Fibroblast of gingiva (primary cell): ENCODE measurements around the gene EMC8.

Experiments
- DNase-seq: peaks from one replicate; pipeline ENCODE4 v3.0.0-alpha.2; 2011; ENCODE audit warnings: low read depth

Gene EMC8

GRCh38 chr16:85784813-85785212, 14.5 kb downstream of the EMC8 start:
- DNase-seq = no peak

DNA sequence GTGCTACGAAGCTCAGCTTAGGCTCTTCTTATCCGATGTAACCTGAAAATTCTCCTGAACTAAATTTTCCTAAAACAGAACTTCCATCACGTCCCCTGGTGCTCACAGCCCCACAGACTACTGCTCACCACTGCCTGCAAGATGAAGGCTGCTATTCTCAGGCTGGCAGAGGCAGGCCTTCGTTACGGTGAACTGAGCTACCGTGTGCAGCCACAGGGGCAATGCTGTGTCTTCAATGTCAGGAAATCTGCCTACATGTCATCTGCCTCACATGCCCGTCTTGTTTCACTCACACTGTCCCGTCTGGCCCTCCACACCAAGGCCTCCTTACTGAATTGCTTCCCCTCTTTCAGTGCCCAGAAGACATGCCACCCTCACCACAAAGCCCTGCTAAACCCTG, 15.9 kb downstream of the EMC8 start:
- DNase-seq = no peak

- DNase-seq = peak; percentile 45
These were observed 16.9 kb downstream of the EMC8 start for GRCh38 chr16:85782451-85782850.

DNA sequence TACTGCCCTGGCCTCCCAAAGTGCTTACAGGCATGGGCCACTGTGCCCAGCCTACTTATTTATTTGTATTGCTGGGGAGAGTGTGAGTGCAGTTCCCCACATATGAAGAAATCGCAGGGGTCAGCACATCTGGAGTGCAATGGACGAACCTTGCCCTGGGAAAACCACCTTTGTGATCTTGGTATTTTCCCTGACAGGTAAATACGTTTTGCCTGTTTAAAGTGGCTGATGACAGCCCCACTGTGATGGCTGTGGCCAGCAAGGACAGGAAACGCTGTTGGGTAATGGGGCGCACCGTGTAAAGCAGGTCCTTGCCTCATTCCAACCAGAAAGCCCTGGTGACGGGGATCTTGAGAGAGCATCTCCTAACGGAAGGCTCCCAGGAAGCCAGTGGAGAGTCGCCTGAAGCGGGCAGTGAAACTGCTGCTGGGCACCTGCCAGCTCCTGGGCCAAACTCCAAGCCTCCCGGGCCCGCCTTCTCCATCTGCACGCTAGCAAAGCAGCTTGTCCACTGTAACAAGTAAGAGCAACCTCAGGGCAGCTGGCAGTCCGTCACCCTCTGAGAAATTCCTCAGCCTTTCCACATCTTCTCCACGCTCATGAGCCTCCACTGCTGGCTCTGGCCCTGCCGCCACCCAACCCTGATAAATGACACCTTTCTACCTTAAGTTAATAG, 17.5 kb downstream of the EMC8 start:
- DNase-seq = peak; percentile 83

GRCh38 chr16:85781156-85781555, 18.2 kb downstream of the EMC8 start:
- DNase-seq = no peak

DNA sequence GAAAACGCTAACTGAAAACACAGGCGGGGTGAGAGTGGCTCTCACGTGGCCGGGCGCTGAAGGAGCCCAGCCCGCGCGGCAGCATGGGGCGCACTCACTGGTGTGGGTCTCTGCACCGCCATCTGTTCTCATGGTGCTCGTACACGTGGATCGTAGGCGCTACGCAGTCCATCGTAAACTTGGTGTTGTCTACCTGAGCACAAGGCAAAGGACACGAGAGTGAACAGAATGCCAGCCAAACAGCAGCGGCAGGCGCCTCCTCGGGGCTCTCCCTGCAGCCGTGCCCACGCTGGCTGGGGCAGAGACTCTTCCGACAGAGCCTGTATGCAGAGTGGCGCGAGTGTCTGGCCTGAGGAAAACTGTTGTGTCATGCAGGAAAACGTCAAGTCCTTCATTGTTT, 19.1 kb downstream of the EMC8 start:
- no peak for DNase-seq

- no peak for DNase-seq
These were observed 20.5 kb downstream of the EMC8 start for GRCh38 chr16:85778873-85779272.

- no peak for DNase-seq
These were observed 21.6 kb downstream of the EMC8 start for GRCh38 chr16:85777583-85778310.

- DNase-seq = no peak
These were observed 24.5 kb downstream of the EMC8 start for GRCh38 chr16:85774811-85775210.

DNA sequence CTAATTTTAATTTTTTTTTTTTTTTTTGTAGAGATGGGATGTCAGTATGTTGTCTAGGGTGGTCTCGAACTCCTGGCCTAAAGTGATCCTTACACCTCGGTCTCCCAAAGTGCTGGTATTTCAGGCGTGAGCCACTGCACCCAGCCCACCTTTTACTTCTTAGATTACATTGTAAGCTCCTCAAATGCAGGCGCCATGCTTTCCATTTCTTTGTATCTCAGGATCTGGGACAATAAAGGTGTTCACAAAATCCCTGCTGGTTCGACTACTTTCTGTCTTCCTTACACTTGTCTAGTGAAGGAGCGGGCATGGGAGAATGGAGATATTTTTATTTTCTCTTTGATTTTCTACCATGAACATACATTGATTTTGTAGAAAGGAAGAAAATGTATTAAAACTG, 25.2 kb downstream of the EMC8 start:
- no peak for DNase-seq

DNA sequence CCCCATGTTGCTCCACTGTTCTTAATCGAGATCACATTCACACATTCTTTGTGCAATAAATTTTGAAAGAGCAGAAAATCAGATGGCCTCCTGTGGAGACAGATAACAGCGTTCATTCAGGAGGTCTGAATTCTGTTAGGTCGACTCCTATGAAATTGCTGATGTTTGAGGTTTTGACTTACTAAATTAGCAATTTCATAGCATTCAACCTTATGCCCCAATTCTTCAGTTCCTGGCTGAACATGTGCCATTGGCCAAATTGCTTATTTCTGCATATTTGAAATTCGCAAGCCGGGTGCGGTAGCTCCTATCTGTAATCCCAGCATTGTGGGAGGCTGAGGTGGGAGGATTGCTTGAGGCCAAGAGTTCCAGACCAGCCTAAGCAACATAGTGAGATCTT, 26.3 kb downstream of the EMC8 start:
- DNase-seq = no peak

DNA sequence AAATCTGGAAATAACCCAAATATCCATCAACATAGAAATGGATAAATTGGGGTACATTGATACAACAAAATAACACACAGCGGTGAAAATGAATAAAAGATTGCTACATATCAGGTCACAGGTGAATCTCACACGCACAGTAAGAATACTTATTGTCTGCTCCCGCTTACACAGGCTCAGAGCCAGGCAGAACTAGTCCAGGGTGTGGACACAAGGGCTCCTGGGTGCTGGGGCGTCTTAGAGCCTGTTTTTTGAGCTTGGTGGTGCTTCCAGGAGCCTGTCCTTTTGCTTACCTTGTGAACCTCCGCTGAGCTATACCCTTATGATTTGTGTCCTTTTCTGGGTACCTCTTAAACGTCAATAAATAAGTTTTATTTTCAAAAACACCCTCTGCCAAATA, 28.6 kb downstream of the EMC8 start:
- DNase-seq = no peak

GRCh38 chr16:85768199-85768598, 31.1 kb downstream of the EMC8 start:
- DNase-seq = no peak

DNA sequence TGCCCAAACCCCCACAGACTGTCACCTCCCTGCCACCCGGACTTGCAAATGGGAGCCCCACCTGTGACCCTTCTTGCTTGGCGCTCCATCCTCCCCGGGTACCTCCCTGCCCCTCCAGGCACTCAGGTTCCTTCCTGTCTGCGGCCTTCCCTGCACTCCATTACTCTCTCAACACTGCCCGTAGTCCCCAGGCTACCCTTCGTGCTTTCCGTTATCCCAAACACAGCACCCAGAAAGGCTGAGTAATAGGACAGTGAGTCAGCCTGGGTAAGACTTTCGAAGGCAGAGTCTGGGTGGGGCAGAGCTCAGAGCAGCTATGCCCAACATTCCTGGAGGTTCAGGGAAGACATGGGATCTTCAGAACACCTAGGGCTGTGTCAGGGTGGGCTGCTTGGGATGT, 31.8 kb downstream of the EMC8 start:
- peak; percentile 83 for DNase-seq

DNA sequence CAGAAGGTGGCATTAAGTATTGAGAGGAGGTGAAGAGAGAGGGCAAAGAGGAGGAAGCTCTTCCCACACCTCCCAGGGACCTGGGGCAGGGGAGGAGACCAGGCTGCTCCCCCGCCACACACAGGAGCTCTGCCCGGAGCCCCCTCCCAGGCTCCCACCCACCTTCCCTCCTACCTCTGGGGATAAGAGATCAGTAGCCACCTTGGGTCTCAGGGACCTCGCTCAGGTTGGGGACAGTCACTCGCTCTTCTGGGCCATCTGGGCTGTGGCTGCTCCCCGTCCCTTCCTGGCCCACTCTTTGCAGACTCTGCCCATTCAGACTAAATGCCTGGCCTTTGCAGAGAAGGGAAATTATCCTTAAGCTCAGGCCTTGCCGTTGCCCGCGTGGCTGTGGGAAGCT, 33.6 kb downstream of the EMC8 start:
- DNase-seq = no peak

- no peak for DNase-seq
These were observed 34.1 kb downstream of the EMC8 start for GRCh38 chr16:85765211-85765610.

- DNase-seq = no peak
These were observed 35.7 kb downstream of the EMC8 start for GRCh38 chr16:85763616-85764015.

DNA sequence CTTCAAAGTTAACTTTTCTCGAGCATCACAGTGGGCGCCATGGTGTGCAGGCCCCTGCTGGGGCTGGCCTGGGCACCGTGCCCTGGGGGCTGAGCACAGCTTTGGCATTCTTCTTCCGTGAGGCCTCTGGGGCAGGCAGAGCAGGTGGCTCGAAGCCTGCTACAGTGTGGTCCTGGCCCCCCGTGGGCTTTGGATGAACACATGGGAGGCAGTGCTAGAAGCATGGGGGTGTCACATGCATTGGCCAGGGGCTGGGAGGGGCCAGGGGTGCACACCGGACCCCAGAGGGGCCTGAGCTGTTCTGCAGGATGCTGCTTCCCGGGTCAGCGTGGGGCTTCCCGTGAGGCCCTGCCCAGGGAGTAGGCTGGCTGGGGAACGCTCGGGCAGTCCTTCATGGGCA, 36.4 kb downstream of the EMC8 start:
- no peak for DNase-seq

DNA sequence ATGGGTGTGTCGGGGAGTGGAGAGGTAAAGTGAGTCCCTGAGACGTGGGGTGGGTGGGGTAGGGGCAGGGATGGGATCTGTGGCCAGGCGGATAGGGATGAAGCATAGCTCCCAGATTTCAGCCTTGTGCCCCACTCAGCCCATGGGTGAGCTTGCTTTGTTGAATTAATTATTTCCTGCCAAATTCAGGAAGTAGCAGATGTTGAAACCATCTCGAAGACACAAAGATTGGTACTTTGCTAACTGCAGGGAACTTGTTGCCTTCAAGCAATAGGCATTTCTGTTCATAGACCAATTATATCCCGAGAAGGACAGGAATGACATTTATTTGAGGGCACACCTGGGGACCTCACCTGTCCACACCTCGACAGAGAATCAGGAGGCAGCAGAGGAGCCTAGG, 37.5 kb downstream of the EMC8 start:
- no peak for DNase-seq

- DNase-seq = no peak
These were observed 39.5 kb downstream of the EMC8 start for GRCh38 chr16:85759631-85760419.

DNA sequence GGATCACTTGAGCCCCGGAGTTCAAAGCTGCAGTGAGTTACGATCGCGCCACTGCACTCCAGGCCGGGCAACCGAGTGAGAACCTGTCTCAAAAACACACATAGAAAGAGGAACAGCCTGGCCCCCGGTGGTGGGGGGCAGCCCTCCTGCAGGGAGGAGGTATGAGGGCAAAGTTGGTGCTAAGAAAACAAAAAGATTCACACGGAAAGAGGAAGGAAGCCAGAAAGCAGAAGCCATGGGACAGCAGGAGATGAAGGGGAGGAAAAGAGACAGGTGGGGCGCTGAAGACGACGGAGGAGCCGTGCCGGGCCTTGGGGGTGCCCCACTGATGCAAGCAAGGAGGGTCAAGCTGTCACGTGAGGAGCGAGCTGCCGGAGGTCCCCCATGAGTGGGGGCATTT, 40.2 kb downstream of the EMC8 start:
- DNase-seq = no peak

GRCh38 chr16:85757341-85757822, 42.0 kb downstream of the EMC8 start:
- DNase-seq = peak; percentile 91
